Testis (tissue), 3 donors: ENCODE data around the gene MAB21L3. TPM values are rescaled to one million over a fixed set of nuclear protein-coding genes. Genes with fewer than 3 reads are reported as not detected.

Experiments
- DNase-seq: peaks from one replicate; pipeline ENCODE4 v3.0.0-alpha.2; 2019
- H3K27ac ChIP-seq, 2 donors: fragments of 200-600 bp; sonication (generic); one replicate each; pipeline ENCODE4 v1.5.1; 2019
- H3K27me3 ChIP-seq: fragments of 200-600 bp; sonication (generic); one replicate; pipeline ENCODE4 v1.5.1; 2019
- H3K36me3 ChIP-seq: fragments of 200-600 bp; sonication (generic); one replicate; pipeline ENCODE4 v1.5.1; 2017; ENCODE audit warnings: low read depth; ENCODE audit errors: missing control alignments
- H3K4me1 ChIP-seq: fragments of 200-600 bp; sonication (generic); one replicate; pipeline ENCODE4 v1.5.1; 2019
- H3K4me3 ChIP-seq, 2 donors: fragments of 200-600 bp; sonication (generic); one replicate each; pipeline ENCODE4 v1.5.1; 2017 to 2019
- H3K9me3 ChIP-seq: fragments of 200-600 bp; sonication (generic); one replicate; pipeline ENCODE4 v1.5.1; 2017
- POLR2A ChIP-seq: fragments of 450-650 bp; IDR thresholded peaks from one replicate; pipeline ENCODE4 v1.6.1; 2017; ENCODE audit warnings: antibody characterized with exemption, mild to moderate bottlenecking, moderate library complexity
- WGBS, 2 donors: methylation state at CpG; one replicate each; pipeline ENCODE4 v1.1.5; 2018; 5-methylcytosine and 5-hydroxymethylcytosine counted together
- intact Hi-C: fragments of 100-400 bp; cut with DNase I; formaldehyde crosslinking; loops from one replicate; pipeline ENCODE4 v1.15.1; 2023; ENCODE audit warnings: low total_unique reads
- polyA plus RNA-seq: library from polyadenylated mRNA; stranded (reverse); fragments of 350-450 nt; fragmentation: Illumina TruSeq; extraction: RNeasy Lipid Tissue Mini Kit (QIAGEN cat#74804); gene quantifications from one replicate; pipeline ENCODE4 v1.2.3, GENCODE V29; 2014; ENCODE audit warnings: low read depth, low replicate concordance; ENCODE audit not compliant: insufficient read depth
- total RNA-seq, 2 donors: library from RNA; depleted of rRNA; stranded (reverse); fragments of >200 nt; gene quantifications; one replicate each; pipeline ENCODE4 v1.2.3, GENCODE V29; 2016
- TF ChIP-seq, protein P1 (sequence below), 3 experiments: fragments of 450-650 bp in 2 of 3; fragments of 200-600 bp in 1 of 3; sonication (generic) in 1 of 3; IDR thresholded peaks; one replicate each; pipeline ENCODE4 v1.5.1; 2016 to 2019; ENCODE audit warnings: antibody characterized with exemption in 3 of 3, mild to moderate bottlenecking in 2 of 3, moderate library complexity in 1 of 3

MAB21L3 gene
- total and polyA plus RNA-seq, 3 donors from 2014 or later = 0.37 to 3.8 (median 1.8) TPM

DNA sequence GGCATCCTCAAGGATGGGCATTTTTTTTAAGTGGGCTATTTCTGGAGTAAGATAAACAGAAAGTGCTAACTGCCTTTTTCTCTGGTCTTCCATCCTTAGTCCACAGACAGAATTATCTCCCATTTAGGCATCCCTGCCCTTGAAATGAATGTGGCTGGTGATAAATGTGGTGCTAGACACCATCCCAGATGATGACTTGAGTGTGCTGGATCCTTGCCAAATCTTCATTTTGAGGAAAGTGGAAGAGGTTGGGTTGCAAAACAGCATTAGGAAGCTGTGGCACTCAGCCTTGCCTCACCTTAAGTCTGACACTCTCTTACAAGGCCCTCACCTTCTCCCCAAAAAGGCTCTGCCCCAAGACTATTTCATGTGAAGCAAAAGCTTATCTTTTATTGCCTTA, 19.2 kb downstream of the MAB21L3 start:
- H3K36me3 ChIP-seq = no peaks in the 10 kb centered on the region
- intact Hi-C loops = no loop called here
- H3K9me3 ChIP-seq = no peaks in the 10 kb centered on the region
- H3K27ac ChIP-seq = no peak overlapping the region
- H3K4me1 ChIP-seq = no peaks in the 10 kb centered on the region
- no peak for DNase-seq
- H3K27me3 ChIP-seq = no peaks in the 10 kb centered on the region
- TF ChIP-seq, protein P1, sequence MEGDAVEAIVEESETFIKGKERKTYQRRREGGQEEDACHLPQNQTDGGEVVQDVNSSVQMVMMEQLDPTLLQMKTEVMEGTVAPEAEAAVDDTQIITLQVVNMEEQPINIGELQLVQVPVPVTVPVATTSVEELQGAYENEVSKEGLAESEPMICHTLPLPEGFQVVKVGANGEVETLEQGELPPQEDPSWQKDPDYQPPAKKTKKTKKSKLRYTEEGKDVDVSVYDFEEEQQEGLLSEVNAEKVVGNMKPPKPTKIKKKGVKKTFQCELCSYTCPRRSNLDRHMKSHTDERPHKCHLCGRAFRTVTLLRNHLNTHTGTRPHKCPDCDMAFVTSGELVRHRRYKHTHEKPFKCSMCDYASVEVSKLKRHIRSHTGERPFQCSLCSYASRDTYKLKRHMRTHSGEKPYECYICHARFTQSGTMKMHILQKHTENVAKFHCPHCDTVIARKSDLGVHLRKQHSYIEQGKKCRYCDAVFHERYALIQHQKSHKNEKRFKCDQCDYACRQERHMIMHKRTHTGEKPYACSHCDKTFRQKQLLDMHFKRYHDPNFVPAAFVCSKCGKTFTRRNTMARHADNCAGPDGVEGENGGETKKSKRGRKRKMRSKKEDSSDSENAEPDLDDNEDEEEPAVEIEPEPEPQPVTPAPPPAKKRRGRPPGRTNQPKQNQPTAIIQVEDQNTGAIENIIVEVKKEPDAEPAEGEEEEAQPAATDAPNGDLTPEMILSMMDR (IDR thresholded peaks at IDR 0.05) = no peak
- no peak for TF ChIP-seq POLR2A
- no peak overlapping the region for H3K4me3 ChIP-seq

DNA sequence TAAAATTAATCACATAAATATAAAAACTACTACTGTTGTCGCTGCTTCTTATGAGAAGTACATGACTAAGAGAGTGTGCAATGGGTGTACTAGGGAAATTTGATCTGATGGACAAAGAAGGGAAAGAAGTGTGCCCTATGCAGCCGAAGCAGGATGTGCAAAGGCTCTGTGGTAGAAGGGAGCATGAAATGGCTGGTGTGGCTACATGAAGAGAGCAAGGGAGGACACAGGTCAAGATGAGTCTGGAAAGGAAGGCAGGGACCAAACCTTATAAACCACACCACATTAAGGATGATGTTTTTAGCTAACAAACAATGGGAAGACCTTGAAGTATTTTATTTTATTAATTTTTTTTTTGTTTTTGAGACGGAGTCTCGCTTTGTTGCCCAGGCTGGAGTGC, 20.0 kb downstream of the MAB21L3 start:
- Histone ChIP-seq H3K4me3 (no peak overlapping the region), H3K9me3 (no peaks in the 10 kb centered on the region), H3K4me1 (no peaks in the 10 kb centered on the region), H3K27ac (no peak overlapping the region), H3K36me3 (no peaks in the 10 kb centered on the region), H3K27me3 (no peaks in the 10 kb centered on the region)
- no peak for TF ChIP-seq POLR2A
- TF ChIP-seq, protein P1 (IDR thresholded peaks at IDR 0.05) = no peak
- 83 to 92% methylated on average over 4 of the region's 4 CpGs for WGBS, 2 donors
- intact Hi-C loops = no loop called here
- no peak for DNase-seq

- TF ChIP-seq, protein P1 (IDR thresholded peaks at IDR 0.05) = no peak
- TF ChIP-seq POLR2A = no peak
- Histone ChIP-seq H3K27me3 (no peaks in the 10 kb centered on the region), H3K27ac (no peak overlapping the region), H3K4me3 (no peak overlapping the region), H3K4me1 (no peaks in the 10 kb centered on the region), H3K36me3 (no peaks in the 10 kb centered on the region), H3K9me3 (no peaks in the 10 kb centered on the region)
- WGBS, 2 donors = 74 to 84% methylated on average over 9 of the region's 9 CpGs
- intact Hi-C loops = no loop called here
- DNase-seq = no peak
Measured at GRCh38 chr1:116131866-116132605, 20.8 kb downstream of the MAB21L3 start.

GRCh38 chr1:116133696-116134475, 22.7 kb downstream of the MAB21L3 start:
- no peak overlapping the region for H3K27ac ChIP-seq
- no peak for DNase-seq
- no peaks in the 10 kb centered on the region for H3K36me3 ChIP-seq
- no peaks in the 10 kb centered on the region for H3K4me1 ChIP-seq
- no peak for TF ChIP-seq POLR2A
- TF ChIP-seq, protein P1 (IDR thresholded peaks at IDR 0.05) = no peak
- intact Hi-C loops = no loop called here
- no peaks in the 10 kb centered on the region for H3K27me3 ChIP-seq
- no peak overlapping the region for H3K4me3 ChIP-seq
- H3K9me3 ChIP-seq = no peaks in the 10 kb centered on the region
- WGBS, 2 donors = 73 to 80% methylated on average over 8 of the region's 8 CpGs
